Measurements from ENCODE around the gene ISCA2.

DNA sequence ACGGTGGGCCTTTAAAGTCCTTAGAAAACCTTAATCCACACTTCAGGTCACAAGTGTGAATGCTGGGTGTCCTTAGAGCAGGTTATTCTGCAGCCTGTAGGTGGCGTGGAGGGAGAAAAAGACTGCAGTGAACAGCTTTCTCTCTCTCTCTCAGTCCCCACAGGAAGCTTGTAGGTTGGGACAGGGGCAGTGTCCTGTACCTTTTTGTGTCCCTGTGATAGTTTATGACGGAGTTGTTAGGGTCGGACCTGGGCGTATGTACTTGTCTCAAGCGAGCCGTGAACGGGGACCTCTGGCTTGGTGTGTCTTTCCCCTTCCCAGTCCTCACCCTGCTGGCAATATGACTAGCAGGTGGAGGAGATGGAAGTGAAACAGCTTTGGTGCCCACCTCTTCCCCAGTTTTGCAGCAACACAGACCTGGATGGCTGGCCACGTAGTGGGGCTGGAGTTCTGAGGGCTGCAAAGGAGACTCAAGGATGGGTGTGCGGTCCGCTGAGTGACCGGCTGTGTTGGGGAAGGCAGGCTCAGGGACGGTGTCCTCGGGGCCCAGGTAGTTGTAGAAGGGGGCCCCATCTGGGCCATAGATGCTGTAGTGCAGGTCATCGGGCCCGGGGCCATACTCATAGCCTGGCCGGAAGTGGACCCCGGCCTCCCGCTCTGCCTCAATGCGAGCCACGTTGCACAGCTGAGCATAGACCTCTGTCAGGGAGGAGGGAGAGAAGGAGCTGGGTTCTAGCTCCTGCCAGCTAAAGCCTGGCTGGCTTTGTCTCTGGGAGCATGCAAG is 8.9 kb downstream of the ISCA2 start:
- TF ChIP-seq YY1 (IDR thresholded peaks at IDR 0.05; ENCODE audit: insufficient read depth, insufficient read length) (no peak), SUZ12 (IDR thresholded peaks at IDR 0.05; ENCODE audit: extremely low read depth, insufficient read depth, insufficient read length) (no peak), ZNF274 (IDR thresholded peaks at IDR 0.05; ENCODE audit: low read depth, low read length) (no peak)

Measured in NT2/D1 (cell line).